ENCODE measurements around the gene PHYKPL.
"Not testable (repeated sequence)": the region's sequence is repeated elsewhere in the genome, so short reads cannot be mapped to it uniquely, and the experiment has no call there.

Gene PHYKPL

DNA sequence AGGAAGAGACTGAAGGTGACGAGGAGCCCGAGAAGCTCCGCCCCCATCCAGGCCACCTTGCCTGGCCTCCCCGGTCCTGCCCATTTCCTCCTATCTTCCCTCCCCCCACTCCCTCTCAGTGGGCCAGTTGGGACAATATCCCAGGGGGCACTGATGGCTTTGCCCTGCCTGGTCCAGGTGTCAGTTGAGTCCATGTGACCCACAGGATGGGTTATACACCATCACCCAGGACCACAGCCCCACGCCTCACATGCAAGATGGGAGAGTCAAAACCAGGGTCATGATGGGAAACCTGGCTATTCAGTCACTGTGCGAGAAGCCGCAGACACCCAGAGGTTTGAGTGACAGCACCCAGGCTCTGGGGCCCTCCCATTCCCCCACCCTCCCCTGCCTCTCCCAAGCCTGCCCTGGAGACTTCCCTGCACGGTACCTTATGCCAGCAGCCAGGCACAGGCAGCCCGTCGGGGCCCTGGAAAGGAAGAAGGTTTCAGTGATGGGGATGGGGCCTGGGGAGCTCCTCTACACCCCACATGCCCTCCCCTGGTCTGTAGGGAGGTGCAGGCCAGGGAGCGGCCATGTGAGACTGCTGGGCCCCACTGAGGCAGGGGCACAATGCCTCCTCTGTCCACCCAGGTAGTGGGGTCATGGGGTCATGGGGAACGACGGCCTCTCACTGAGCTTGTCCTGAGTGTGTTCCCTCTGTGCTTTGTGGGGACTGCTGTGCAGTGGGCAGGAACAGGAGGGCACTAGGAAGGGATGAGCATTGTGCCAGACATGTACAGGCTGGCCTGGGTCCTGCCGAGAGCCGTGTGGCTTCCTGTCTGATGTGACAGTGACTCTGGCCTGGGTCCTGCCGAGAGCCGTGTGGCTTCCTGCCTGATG is 6.3 kb upstream of the PHYKPL start:
- DNase-seq, result no peak

GRCh38 chr5:178238313-178238635 is 5.7 kb upstream of the PHYKPL start:
- no peak for DNase-seq

DNA sequence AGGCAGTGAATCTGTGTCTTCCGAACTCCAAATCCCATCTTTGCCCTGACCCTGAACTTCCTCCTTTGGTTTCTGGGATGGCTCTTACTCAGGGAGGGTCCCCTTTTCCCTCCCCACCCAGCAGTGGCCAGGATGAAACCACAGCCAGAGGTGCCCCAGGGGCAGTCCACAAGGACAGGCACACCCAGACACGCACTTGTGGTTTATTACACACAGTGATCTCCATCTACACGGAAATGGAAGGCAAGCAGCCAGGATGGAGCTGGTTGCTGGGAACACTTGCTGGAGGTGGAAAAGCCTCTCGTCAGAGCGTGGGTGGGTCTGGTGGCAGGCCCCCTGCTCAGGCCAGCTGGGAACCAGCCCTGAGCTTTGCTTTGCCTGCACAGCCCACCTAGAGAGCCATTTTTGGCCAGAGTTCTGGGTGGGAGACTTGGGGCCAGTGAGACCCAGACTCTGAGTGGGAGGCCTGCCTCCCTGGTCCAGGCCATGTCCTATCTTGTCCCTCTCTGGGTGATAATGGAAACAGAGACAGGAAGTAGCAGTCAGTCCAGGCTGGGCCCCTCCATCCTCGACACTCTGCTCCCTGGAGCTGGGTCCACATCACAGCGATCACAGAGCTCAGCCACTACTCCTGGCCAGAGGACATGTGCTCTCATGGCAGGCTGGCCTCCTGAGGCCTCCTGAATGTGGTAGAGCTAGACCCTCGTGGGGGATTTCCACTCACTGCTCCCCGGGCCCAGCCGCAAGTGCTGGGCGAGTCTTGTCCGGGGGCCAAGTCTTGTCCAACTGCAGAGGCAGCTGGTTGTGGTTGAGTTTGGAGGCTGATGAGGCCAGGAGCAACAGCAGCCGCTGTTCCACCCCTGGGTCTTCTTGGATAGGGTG is 5.1 kb upstream of the PHYKPL start:
- no peak for DNase-seq

GRCh38 chr5:178236679-178237078 is 4.1 kb upstream of the PHYKPL start:
- DNase-seq, result no peak

- no peak for DNase-seq
Measured at GRCh38 chr5:178236126-178236525, 3.5 kb upstream of the PHYKPL start.

- no peak for DNase-seq
Measured at GRCh38 chr5:178235588-178235974, 3.0 kb upstream of the PHYKPL start.

- DNase-seq, result no peak
Measured at GRCh38 chr5:178234750-178235587, 2.4 kb upstream of the PHYKPL start.

DNA sequence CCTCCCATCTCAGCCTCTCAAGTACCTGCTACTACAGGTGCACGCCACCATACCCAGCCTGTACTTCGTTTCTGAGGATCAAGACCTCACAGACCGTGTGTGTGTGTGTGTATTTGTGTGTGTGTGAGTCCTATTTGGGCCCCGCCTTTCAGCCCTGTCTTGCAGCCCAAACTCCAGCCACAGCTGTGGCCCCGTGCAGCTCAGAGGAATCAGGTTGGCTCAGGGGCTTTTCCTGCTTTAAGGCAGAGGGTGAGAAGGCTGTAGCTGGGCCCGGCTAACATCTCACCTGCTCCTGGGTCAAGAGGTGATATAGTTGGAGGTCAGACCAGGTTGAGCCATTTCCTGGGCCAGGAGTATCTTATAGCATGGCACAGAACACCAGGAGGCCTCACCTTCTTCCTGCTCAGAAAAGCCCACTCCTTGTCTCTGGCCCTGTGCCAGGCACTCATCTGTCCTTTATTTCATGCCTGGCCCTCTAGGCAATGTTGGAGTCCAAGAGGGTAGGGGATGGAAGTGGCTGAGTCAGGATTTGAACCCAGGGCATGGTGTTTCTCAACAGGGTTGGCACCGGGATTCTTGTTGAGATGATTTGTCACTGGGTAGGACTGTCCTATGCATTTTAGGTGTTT is 1.6 kb upstream of the PHYKPL start:
- no peak for DNase-seq

- DNase-seq, result no peak
Measured at GRCh38 chr5:178232920-178233429, 373 bp upstream of the PHYKPL start.

- DNase-seq, result no peak
Measured at GRCh38 chr5:178231539-178232123, 971 bp downstream of the PHYKPL start.

- DNase-seq, result no peak
Measured at GRCh38 chr5:178230879-178231538, 1.6 kb downstream of the PHYKPL start.

GRCh38 chr5:178229861-178230260 is 2.7 kb downstream of the PHYKPL start:
- DNase-seq, result no peak

- DNase-seq, result not testable (repeated sequence)
Measured at GRCh38 chr5:178229111-178229510, 3.5 kb downstream of the PHYKPL start.

GRCh38 chr5:178228609-178229008 is 4.0 kb downstream of the PHYKPL start:
- DNase-seq, result no peak

- no peak for DNase-seq
Measured at GRCh38 chr5:178227929-178228328, 4.7 kb downstream of the PHYKPL start.

DNA sequence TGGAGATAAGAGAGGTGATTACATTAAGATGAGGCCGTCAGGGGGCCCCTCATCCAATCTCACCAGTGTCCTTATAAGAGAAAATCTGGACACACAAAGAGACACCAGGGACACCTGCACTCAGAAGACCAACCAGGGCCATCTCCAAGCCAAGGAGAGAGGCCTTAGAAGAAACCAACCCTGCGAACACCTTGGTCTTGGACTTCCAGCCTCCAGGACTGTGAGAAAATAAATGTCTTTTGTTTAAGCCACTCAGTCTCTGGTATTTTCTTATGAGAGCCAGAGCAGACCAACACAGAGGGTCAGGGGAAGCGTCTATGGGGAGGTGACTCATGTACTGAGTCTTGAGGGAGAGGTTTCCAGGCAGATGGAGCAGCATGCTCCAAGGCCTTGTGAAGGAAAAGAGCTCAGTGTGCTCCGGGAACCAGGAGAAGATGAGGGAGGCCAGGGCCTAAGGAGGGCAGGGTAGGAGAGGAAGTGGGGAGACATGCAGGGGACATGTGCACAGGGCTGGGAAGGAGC is 5.4 kb downstream of the PHYKPL start:
- no peak for DNase-seq

DNA sequence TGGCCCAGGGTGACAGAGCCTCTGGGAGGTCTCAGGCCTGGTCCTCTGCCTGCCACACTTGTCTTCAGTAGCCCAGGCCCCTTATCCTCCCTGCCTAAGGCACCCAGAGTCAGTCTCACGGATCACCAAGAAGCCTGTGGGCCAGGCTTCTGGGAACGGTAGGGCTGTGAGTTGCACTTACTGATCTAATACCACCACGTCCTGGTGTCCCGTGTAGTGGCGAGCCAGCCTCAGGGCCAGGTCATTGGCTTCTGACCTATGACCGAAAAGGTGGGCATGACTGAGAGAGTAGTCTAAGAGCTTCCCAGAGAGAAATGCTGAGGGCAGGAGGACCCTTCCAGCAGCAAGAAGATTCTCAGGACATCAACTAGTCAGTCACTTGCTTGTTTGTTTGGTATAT is 7.4 kb downstream of the PHYKPL start:
- no peak for DNase-seq

- DNase-seq, result no peak
Measured at GRCh38 chr5:178224403-178224802, 8.2 kb downstream of the PHYKPL start.

- DNase-seq, result no peak
Measured at GRCh38 chr5:178223828-178224335, 8.7 kb downstream of the PHYKPL start.

- DNase-seq, result no peak
Measured at GRCh38 chr5:178223196-178223773, 9.3 kb downstream of the PHYKPL start.

- no peak for DNase-seq
Measured at GRCh38 chr5:178222292-178222691, 10.3 kb downstream of the PHYKPL start.
